ENCODE measurements around the gene FADS1.

FADS1 gene

DNA sequence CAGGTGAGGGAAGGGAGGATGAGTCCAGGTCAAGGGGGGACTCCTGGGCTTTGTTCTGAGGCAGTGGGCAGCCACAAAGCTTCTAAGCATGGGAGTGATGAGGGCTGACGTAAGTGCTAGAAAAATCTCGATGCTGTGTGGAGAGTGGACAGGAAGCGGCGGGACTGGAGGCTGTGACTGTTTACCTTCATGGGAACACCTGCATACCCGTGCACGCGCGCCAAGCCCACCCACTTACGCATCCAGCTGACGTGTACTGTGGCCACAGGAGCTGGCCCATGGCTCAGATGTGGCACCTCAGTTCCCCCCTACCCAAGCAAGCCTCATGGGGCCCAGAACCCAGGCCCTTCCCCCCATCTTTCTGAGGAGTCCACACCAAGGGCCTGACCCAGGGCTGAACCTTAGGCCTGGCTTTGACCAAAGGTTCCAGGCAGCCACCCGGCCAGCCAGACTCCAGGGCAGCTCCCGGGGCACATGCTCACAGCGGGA is 50.4 kb downstream of the FADS1 start:
- DNase-seq (ENCODE audit: low read depth): no peak
- TF ChIP-seq CTCF (conservative IDR thresholded peaks at IDR 0.05; ENCODE audit: control insufficient read depth, insufficient read depth, low read depth, low read length): no peak
- no peak overlapping the region for H3K4me3 ChIP-seq (ENCODE audit: control insufficient read depth, low read depth, low read length)

DNA sequence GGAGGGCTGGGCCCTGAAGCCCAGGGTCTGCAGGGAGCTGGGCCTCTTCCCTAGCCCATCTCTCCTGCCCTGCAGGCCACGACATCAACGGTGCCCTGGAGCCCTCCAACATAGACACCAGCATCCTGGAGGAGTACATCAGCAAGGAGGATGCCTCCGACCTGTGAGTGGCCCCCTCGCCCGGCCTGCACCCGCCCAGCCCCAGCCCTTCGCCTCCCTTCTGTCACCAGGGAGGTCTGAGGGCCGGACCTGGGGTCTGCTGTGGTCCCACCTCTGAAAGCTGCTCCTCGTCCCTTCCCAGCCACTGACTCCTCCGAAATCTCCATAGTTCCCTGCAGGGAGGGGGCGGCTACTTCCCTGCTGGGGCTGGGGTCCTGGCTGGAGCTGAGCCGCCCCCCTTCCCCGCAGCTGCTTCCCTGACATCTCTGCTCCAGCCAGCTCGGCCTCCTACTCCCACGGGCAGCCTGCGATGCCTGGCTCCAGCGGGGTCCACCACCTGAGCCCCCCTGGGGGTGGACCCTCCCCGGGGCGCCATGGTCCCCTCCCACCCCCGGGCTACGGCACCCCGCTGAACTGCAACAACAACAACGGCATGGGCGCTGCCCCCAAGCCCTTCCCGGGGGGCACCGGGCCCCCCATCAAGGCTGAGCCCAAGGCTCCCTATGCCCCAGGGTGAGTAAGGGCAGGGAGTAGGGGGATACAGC is 51.1 kb downstream of the FADS1 start:
- DNase-seq (ENCODE audit: low read depth): no peak
- TF ChIP-seq CTCF (conservative IDR thresholded peaks at IDR 0.05; ENCODE audit: control insufficient read depth, insufficient read depth, low read depth, low read length): no peak
- H3K4me3 ChIP-seq (ENCODE audit: control insufficient read depth, low read depth, low read length): no peak overlapping the region

GRCh38 chr11:61764606-61765260 is 52.1 kb downstream of the FADS1 start:
- TF ChIP-seq CTCF (conservative IDR thresholded peaks at IDR 0.05; ENCODE audit: control insufficient read depth, insufficient read depth, low read depth, low read length): no peak
- no peak overlapping the region for H3K4me3 ChIP-seq (ENCODE audit: control insufficient read depth, low read depth, low read length)
- DNase-seq (ENCODE audit: low read depth): no peak

- H3K4me3 ChIP-seq (ENCODE audit: control insufficient read depth, low read depth, low read length): no peak overlapping the region
- no peak for DNase-seq (ENCODE audit: low read depth)
- TF ChIP-seq CTCF (conservative IDR thresholded peaks at IDR 0.05; ENCODE audit: control insufficient read depth, insufficient read depth, low read depth, low read length): no peak
These were observed 52.7 kb downstream of the FADS1 start for GRCh38 chr11:61763930-61764605.

- no peak for DNase-seq (ENCODE audit: low read depth)
- TF ChIP-seq CTCF (conservative IDR thresholded peaks at IDR 0.05; ENCODE audit: control insufficient read depth, insufficient read depth, low read depth, low read length): no peak
- H3K4me3 ChIP-seq (ENCODE audit: control insufficient read depth, low read depth, low read length): no peak overlapping the region
These were observed 54.0 kb downstream of the FADS1 start for GRCh38 chr11:61762798-61763197.

- no peak overlapping the region for H3K4me3 ChIP-seq (ENCODE audit: control insufficient read depth, low read depth, low read length)
- no peak for DNase-seq (ENCODE audit: low read depth)
- TF ChIP-seq CTCF (conservative IDR thresholded peaks at IDR 0.05; ENCODE audit: control insufficient read depth, insufficient read depth, low read depth, low read length): no peak
These were observed 54.6 kb downstream of the FADS1 start for GRCh38 chr11:61762223-61762615.
